ENCODE measurements around the gene BACH2. TPM values are rescaled to one million over a fixed set of nuclear protein-coding genes. Genes with fewer than 3 reads are reported as not detected.
A peak's percentile ranks its signal among the peaks of the same experiment; 100 is the strongest.

The BACH2 gene
- total and polyA plus RNA-seq, 2 experiments from 2014 or later: 1.6 to 5.7 TPM

DNA sequence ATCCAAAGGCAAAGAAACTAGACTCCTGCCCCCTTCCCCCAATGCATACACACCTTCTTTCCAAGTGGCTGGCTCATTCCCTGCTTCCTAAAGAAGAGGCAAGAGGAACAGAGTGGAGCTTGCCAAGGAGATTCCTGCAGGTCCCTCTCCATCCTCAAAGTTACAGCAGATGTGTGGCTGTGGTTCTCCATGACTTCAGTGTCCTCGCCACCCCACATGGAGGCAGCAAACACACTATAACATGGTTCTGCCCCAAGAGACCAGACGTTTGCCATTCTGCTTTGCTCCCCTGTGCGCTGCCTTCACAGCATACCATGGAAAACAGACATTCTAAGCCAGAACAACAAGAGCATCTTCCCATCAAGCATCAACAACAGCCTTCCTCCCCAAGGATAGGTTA is 84.4 kb downstream of the BACH2 start:
- DNase-seq (ENCODE audit: low spot score): peak; percentile 35
- no peaks in the 10 kb centered on the region for H3K36me3 ChIP-seq (ENCODE audit: insufficient read depth)
- no peaks in the 10 kb centered on the region; the same call in 2 of the 3 replicates for H3K4me1 Mint-ChIP-seq
- no peak for ATAC-seq
- TF ChIP-seq NANOG (IDR thresholded peaks at IDR 0.05; ENCODE audit: borderline replicate concordance) (no peak), CTCF (conservative IDR thresholded peaks at IDR 0.05; ENCODE audit: low read depth in 2 of 2) (peak in 1 of 2 experiments; percentile 27; a peak in 1 of 4 replicates)
- no peak overlapping the region for H3K4me3 ChIP-seq
- no peak overlapping the region for H2AFZ ChIP-seq
- H3K27ac Mint-ChIP-seq: no peak overlapping the region
- peaks cover 2% of the 10 kb centered on the region for H3K27me3 Mint-ChIP-seq (ENCODE audit: insufficient read depth, low read depth, poor library complexity)
- no peaks in the 10 kb centered on the region for H3F3A ChIP-seq (replicated peaks; ENCODE audit: low read depth)
- H3K27ac ChIP-seq (ENCODE audit: low read depth): no peak overlapping the region
- H3K36me3 Mint-ChIP-seq (ENCODE audit: low read depth): no peaks in the 10 kb centered on the region
- no peaks in the 10 kb centered on the region for H3K9me3 Mint-ChIP-seq
- no peaks in the 10 kb centered on the region for H3K27me3 ChIP-seq (ENCODE audit: insufficient read depth)
- H3K79me2 ChIP-seq (replicated peaks; ENCODE audit: insufficient read depth): no peaks in the 10 kb centered on the region
- H4K20me1 ChIP-seq (replicated peaks; ENCODE audit: insufficient read depth): no peaks in the 10 kb centered on the region
- H3K4me2 ChIP-seq: no peak overlapping the region
- no peak overlapping the region for H3K4me3 Mint-ChIP-seq
- peaks cover 3% of the 10 kb centered on the region; the same call in 1 of the 2 replicates for H3K9me2 ChIP-seq (ENCODE audit: insufficient read depth)
- peaks cover 16% of the 10 kb centered on the region for H3K4me1 ChIP-seq (ENCODE audit: insufficient read depth)

DNA sequence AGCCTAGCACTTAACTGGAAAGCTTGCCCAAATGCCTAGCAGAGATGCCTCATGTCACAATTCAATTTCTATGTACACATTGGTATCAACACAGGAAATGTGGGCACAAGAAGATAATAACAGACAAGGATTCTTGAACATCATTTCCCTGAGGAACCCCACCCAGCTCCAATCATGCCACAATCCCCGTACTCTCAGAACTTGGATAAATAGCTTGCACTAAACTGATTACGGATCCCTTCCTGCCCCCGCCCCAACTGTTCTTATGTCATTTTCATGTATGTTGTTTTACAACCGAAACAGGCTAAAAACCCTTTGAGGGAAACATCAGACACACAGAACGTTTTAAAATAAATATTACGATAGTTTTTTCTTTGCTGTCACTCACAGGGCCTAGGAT is 87.1 kb downstream of the BACH2 start:
- Histone ChIP-seq H3K4me1 (ENCODE audit: insufficient read depth) (no peaks in the 10 kb centered on the region), H3F3A (replicated peaks; ENCODE audit: low read depth) (no peaks in the 10 kb centered on the region), H3K4me3 (no peak overlapping the region), H2AFZ (no peak overlapping the region), H3K27me3 (ENCODE audit: insufficient read depth) (no peaks in the 10 kb centered on the region), H4K20me1 (replicated peaks; ENCODE audit: insufficient read depth) (no peaks in the 10 kb centered on the region), H3K27ac (ENCODE audit: low read depth) (no peak overlapping the region), H3K36me3 (ENCODE audit: insufficient read depth) (no peaks in the 10 kb centered on the region), H3K9me2 (ENCODE audit: insufficient read depth) (peaks cover 3% of the 10 kb centered on the region; the same call in 1 of the 2 replicates), H3K79me2 (replicated peaks; ENCODE audit: insufficient read depth) (no peaks in the 10 kb centered on the region), H3K4me2 (no peak overlapping the region)
- Mint-ChIP-seq H3K9me3 (no peaks in the 10 kb centered on the region), H3K36me3 (ENCODE audit: low read depth) (no peaks in the 10 kb centered on the region), H3K27ac (no peak overlapping the region), H3K4me3 (no peak overlapping the region), H3K27me3 (ENCODE audit: insufficient read depth, low read depth, poor library complexity) (peaks cover 2% of the 10 kb centered on the region), H3K4me1 (no peaks in the 10 kb centered on the region)
- ATAC-seq: no peak
- DNase-seq (ENCODE audit: low spot score): no peak
- TF ChIP-seq ZNF331 (CRISPR knock-in tag; IDR thresholded peaks at IDR 0.05; ENCODE audit: low read depth) (no peak), EZH2 (IDR thresholded peaks at IDR 0.05; ENCODE audit: low read depth, unreplicated experiment) (no peak), STAT1 (IDR thresholded peaks at IDR 0.05; ENCODE audit: unreplicated experiment) (no peak), NANOG (IDR thresholded peaks at IDR 0.05; ENCODE audit: borderline replicate concordance) (no peak), ZNF114 (CRISPR knock-in tag; IDR thresholded peaks at IDR 0.05) (no peak), CTCF (conservative IDR thresholded peaks at IDR 0.05; ENCODE audit: low read depth in 2 of 2) (no peak), JUNB (IDR thresholded peaks at IDR 0.05; ENCODE audit: unreplicated experiment) (no peak), CREB1 (CRISPR knock-in tag; IDR thresholded peaks at IDR 0.05; ENCODE audit: low read depth) (no peak), POLR2AphosphoS5 (IDR thresholded peaks at IDR 0.05; ENCODE audit: low read depth) (no peak), REST (IDR thresholded peaks at IDR 0.05; ENCODE audit: unreplicated experiment) (no peak)

All from GM23338 (cell line).